ENCODE measurements around the gene CD81.

Gene CD81

GRCh38 chr11:2422461-2423156, 45.5 kb downstream of the CD81 start:
- no peak for DNase-seq

- no peak for DNase-seq
These were observed 46.3 kb downstream of the CD81 start for GRCh38 chr11:2423157-2424025.

- DNase-seq: no peak
These were observed 47.8 kb downstream of the CD81 start for GRCh38 chr11:2424811-2425495.

- DNase-seq: no peak
These were observed 48.4 kb downstream of the CD81 start for GRCh38 chr11:2425506-2425905.

GRCh38 chr11:2426221-2426620, 49.1 kb downstream of the CD81 start:
- no peak for DNase-seq

DNA sequence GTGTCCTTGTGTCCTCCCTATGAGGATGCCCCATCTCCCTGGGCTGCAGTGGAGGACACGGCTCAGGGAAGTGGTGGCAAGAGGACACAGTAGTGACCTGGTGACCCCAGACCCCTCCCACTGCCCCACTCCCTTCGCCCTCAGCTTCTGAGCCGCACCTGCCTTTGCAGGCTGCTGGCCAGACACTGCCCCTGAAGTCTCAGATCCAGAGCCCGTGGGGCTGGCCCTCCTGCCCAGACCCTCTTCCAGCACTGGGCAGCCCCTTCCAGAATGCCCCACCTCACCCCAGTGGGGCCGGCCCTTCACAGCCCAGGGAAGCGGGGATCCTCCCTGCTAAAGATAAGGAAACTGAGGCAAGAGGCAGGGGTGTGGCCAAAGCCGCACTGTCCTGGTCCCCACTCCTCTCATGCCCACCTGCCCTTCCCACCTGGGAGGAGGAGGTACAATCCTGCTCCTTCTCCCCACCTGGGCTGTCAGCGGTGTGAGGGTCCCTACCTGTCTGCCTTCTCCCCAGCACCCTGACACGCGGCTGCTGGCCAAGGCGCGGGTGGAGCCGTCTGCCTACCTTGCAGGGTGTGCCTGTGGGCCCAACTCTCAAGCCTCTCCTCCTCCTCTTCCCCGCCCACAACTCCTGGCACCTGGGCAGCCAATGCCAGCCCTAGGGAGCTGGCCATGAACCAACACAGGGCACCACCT, 49.9 kb downstream of the CD81 start:
- no peak for DNase-seq

DNA sequence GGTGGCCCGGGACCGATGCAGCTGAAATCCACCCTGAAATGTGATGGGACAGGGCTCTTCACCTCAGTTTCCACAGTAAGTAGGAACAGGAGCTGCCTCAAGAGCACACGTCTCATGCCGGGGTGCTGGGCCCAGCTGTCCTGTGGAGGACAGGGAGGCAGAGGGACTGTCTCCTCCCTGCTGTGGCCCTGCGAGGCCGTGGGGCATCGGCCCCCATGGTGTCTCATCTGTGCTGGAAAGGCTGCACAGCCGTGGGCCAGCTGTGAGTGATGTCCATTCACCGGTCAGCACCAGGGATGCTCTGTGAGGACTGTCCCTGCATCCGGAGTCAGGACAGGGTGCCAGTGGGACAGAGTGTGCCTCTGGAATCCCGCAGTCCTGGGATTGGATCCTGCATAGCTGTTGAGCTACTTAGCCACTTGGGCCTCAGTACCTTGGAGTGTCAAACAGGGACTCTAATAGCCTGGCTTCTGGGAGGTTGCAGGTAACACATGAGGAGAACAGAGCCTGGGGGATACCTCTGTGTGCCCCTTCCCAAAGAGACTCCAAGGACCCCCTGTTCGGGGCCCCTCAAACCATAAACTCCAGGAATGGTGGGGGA, 50.7 kb downstream of the CD81 start:
- no peak for DNase-seq

- DNase-seq: no peak
These were observed 51.2 kb downstream of the CD81 start for GRCh38 chr11:2428322-2428795.

DNA sequence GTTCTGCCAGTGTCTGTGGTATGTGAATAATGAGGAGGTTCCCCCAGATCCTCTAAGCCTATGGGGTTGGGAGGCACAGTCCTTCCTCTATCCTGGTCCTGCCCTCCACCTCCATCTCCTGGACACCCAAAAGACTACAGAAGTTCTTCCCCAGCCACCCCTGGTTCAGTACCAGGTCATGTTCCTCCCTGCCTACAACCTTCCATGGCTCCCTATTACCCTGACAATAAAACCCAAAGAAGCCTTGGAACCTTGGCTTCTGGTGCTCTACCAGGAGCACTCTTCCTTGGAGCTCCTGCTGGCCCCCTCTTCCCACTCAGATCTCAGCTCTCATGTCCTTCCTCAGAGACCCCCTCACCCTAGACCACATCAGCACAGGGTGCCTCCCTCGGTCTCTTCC, 54.3 kb downstream of the CD81 start:
- no peak for DNase-seq

GRCh38 chr11:2432171-2432621, 55.1 kb downstream of the CD81 start:
- DNase-seq: no peak

DNA sequence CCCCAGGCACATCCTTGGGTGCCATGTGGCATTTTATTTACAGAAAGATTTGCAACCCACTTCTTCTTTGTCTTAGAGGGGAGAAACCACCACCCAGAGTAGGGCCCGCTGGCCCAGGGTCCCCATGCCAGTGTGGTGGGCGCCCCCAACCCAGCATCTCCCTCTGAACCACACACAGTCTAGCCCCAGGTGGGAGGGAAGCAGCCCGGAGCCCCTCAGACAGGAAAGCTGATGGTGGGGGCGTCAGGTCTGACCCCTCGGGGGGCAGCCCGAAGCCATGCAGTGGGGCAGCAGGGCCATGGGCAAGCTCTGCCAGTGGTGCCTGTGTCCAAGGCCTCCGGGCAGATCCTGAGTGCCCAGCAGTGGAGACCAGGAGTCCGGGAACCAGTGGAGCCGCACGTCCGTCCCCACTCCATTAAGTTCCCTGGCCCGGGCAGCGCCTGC, 55.5 kb downstream of the CD81 start:
- no peak for DNase-seq

DNA sequence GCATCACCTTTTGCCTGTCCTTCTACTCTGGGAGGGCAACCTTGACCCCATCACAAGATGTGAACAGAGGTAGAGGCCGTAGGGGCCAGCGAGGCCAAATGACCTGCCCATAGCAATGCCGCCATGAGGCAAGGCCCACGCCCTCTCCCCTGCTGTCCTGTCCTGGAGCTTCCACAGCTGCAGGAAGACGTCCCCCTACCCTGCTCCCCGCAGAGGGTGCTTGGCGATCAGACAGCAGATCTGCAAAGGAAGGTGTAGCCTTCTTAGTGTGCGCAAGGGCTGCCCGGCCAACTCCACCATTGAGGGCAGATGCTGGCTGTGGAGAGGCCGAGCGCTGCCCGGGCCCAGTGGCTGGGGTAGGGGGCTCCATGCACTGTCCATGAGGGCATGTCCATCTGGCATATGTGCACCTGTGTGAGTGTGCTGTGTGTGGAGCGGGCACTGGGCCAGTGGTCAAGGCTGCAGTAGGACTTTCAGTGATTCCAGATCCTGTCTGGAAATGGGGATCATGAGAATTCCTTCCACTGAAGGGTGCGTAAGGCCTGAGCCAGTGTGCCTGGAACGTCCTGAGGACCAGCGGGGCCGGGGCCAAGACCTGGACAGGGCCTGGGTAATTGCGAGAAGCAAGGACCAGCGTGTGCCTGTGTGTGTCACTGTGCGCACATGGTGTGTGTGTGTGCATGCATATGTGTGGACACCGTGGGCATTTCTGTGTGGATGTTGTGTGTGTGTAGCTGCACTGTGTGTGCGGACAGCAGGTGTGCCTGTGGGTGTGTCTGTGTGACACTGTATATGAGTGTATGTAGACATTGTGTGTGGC, 56.2 kb downstream of the CD81 start:
- DNase-seq: no peak

GRCh38 chr11:2434008-2434407, 56.9 kb downstream of the CD81 start:
- DNase-seq: no peak

DNA sequence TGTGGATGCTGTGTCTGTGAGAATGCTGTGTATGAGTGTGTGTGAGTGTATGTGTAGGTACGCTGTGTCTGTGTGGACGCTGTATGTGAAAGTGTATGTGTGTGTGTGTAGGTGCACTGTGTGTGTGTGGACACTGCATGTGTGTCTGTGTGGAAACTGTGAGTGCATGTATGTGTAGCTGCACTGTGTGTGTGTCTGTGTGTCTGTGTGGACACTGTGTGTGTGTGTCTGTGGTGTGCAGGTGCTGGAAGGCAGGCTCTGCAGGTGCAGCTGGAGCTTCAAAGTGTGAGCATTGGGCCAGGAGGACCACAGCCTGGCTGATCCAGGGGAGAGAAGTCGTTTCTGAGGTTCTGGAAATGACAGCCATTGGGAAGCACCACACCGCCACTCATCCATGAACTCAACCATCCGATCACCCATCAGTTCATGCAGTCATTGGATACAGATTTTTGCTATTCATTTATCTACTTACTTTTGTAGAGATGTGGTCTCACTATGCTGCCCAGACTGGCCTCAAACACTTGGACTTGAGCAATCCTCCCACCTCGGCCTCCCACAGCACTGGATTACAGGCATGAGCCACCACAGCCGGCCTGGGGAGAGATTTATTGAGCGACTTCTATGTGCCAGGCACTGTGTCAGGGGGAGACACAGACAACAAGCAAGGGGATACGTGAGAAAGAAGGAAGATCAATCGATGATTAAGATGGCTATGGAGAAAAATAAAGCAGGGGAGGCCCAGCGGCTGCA, 57.6 kb downstream of the CD81 start:
- no peak for DNase-seq

- DNase-seq: no peak
These were observed 58.3 kb downstream of the CD81 start for GRCh38 chr11:2435288-2436012.

DNA sequence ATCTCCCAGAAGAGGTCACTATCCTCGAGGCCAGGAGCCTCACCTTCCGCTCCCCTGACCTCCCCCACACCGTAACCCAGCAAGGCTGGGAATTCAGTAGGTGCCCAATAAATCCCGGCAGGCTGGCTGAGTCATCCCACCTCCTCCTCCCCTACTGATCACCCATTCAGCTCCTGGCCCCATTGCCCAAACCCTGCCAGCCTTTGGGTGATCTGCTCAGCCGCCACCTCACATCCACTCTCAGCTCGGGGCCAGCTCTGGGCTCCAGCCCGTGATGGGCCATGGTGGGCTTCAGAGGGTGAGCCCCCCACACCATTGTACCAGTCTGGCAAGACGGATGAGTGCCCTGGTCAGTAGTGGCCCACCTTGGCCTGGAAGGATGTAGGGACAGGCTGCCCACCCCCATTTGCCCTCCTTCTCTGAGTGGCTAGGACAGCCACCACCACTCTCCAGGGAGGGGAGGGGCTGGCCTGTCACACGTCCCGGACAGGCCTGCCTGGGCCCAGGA, 59.0 kb downstream of the CD81 start:
- no peak for DNase-seq

DNA sequence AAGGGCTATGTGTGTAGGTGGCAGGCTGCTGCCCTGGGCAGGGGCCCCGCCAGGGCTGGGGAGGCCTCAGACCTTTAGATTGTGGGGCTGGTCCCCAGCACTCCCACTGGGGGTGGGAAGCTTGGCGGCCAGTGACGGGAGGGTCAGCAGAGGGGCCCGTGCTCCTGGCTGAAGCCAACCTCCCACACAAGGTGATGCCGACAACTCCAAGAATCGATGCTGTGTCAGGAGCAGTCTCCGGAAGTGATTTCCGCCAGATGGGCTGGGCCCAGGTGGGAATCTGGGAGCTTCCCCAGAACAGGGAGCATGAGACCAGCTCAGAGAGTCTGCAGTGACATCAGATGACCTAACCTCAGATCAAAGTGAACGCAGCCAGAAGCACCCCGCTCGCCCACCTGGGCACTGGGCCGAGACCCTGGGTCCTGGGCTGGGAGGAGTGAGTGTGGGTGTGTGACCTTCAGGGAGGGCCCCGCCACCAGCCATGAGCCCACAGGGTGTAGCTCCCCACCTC, 59.5 kb downstream of the CD81 start:
- DNase-seq: no peak

DNA sequence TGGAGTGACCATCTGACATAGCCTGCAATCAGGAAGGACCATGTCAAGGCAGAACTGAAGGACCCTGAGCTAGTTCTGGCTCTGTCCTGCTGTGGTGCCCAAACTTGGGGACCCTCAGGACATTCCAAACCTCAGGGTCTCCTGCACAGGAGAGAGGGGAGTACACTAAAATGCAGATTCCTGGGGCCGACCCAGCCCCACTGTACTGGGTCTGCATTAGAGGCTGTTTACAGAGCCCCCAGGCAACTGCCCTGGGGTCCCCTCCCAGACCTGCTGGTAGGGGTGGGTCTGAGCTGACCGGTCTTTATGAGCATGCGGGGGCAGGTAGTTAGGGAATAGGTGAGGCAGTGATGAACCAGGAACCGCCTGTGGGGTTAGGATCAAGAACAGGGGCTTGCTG, 60.4 kb downstream of the CD81 start:
- DNase-seq: no peak

DNA sequence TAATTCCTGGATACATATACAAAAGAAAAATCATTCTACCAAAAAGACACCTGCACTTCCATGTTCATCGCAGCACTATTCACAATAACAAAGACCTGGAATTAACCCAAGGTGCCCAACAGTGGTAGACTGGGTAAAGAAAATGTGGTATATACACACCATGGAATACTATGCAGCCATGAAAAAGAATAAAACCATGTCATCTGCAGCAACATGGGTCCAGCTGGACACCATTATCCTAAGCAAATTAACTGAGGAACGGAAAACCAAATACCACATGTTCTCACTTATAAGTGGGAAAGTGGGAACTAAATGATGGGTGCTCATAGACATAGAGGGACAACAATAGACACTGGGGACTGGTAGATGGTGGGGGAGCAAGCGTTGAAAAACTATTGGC, 62.7 kb downstream of the CD81 start:
- DNase-seq: no peak

- DNase-seq: no peak
These were observed 63.5 kb downstream of the CD81 start for GRCh38 chr11:2440646-2441045.

All from cortex of kidney (tissue), 1 donor.